H4 (cell line): ENCODE results near the gene ZNF211. TPM values are rescaled to one million over a fixed set of nuclear protein-coding genes. Genes with fewer than 3 reads are reported as not detected.

Experiments
- DNase-seq: peaks from one replicate; pipeline ENCODE4 v3.0.0-alpha.2; 2015; ENCODE audit warnings: low spot score
- total RNA-seq: library from RNA; depleted of rRNA; stranded (reverse); fragments of >200 nt; shearing (Covaris generic); gene quantifications from 2 replicates; pipeline ENCODE4 v1.2.3, GENCODE V29; 2014; rRNA removed

Gene ZNF211
- total RNA-seq, 1 experiment from 2014 or later, result 9.7 TPM

DNA sequence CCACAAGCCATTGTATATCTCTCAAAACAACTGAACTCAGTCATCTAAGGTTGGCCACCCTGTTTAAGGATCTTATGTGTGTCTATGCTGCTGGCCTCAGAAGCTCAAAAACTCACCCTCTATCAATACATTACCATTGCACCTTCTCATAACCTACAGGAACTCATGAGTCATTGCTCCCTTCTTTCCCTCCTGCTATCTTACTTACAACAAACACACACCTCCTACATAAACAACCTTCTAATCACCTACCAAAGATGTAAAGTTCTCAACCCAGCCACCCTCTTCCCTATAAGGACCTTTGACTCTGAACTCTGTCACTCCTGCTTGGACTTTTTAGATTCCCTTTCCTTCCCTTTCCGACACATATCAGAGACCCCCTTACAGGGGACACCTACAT is 22.5 kb downstream of the ZNF211 start:
- DNase-seq, result no peak

DNA sequence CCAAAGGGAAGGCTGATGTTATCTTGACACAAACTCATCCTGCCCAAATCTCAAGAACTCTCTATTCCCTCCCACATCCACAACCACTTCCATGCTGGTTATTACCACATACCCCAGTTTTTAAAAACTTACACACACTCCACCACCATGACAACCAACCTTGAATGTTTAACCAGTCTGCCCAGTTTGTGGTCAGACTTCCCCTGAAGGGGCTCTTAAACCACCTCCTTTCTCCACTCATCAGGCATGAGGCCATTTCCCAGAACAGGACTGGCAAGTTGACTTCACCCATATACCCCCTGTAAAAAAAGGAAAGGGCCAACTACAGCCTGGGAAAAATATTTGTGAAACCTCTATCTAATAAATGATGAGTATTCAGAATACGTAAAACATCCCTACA is 23.4 kb downstream of the ZNF211 start:
- no peak for DNase-seq

GRCh38 chr19:57664269-57665127 is 31.5 kb downstream of the ZNF211 start:
- DNase-seq, result peak; percentile 37

DNA sequence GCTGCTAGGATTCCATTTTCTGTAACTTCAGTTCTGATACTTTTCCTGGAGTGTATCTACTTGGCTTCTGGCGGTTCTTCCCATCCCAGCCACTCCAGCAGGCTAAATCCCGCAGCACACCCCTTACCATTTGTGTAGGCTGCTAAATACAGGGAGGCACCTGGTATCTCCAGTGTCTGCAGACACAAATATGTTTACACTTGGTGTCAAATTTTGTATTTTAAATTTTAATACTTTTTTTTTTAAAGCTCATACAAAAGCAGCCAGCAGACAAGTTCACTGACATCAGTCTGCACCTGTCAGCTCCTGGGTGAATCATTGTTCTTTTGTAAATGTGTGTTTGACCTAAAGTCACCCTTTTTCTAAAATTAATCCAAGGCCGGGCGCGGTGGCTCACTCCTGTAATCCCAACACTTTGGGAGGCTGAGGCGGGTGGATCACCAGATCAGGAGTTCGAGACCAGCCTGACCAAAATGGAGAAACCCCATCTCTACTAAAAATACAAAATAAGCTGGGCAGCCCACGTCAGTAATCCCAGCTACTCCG is 32.4 kb downstream of the ZNF211 start:
- no peak for DNase-seq

DNA sequence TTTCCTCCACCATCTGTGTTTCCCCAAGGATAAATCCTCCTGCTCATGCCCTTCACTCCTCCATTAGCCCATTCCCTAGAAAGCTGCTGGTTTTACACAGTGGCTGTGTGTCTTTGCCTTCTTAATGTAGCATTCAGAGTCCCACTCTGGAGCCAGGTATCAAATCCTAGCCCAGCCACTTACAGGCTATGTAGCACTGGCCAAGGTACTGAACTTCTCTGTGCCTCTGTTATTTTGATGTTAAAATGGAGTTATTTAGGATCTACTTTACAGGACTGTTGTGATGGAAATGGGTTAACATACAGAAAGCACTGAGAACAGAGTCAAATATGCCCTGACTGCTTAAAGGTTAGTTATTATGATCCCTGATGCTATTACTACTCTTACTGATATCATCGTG is 34.3 kb downstream of the ZNF211 start:
- DNase-seq, result no peak

DNA sequence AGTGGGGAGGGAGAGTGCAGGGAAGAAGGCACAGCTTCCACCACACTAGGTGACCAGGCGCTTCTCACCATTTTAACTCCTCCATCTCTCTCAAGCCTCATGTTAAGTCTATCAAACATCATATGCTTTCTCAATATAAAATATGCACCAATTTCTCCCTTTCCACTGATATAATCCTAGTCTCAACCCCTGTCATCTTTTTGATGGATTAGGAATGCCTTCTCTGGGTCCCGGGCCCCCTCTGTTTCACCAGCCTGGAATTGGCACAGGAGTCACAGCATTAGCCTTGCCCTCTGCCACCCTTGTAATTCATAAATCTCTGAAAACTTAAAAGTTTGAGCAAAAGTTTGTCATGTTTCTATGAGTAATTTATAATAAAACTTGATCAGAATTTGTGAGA is 35.7 kb downstream of the ZNF211 start, which contains the start of gene ZSCAN4:
Gene ZSCAN4, plus strand, starts transcription at position 301 of the 400 bp plus-strand sequence. CDS start 7,211 bp downstream, outside the sequence.
- no peak for DNase-seq

GRCh38 chr19:57671124-57671895 is 38.3 kb downstream of the ZNF211 start:
- no peak for DNase-seq

DNA sequence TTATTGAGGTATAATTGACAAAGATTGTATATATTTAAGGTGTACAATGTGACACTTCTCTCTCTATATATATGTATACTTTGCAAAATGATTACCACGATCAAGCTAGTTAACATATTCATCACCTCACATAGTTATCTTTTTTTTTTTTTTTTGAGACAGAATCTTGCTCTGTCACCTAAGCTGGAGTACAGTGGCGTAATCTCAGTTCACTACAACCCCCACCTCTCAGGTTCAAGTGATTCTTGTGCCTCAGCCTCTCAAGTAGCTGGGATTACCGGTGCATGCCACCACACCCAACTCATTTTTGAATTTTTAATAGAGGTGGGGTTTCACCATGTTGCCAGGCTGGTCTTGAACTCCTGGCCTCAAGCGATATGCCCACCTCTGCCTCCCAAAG is 39.5 kb downstream of the ZNF211 start:
- no peak for DNase-seq

DNA sequence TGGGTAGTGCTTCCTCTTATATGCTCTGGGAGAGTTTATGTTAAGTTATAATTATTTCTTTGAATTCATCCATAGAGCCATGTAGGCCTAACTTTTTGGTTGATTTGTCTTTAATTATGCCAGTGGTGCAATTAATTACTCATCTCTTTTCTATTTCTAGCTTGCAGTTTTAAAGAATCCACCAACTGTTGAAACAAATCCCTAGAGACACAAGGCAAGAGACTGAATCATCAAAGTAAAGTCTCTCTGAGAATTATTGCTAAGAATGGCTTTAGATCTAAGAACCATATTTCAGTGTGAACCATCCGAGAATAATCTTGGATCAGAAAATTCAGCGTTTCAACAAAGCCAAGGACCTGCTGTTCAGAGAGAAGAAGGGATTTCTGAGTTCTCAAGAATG is 42.9 kb downstream of the ZNF211 start:
- no peak for DNase-seq

DNA sequence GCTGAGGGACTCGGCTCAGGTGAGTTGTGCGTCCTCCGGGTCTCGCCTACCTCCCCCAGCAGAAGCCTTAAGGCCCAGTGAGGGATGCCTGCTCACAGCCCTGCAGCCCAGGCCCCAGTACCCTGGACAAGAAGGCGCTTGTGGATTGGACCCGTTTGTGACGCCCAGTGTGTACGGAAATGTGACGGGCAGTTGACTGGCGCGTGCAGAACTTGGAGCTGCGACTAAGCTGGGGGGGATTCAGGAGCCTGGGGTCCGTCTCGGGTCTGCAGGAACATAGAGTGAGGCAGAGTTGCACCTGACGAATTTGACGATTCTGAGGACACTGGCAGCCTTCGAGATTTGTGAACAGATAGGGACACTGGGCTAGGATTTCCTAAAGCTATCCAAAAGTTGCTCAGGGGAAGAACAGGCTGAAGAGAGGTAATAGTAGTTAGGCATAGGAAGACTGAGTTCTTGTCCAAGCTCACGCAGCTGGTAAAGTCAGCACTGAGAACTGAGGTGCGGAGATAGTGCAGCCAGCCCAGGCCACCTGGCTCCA is 49.3 kb downstream of the ZNF211 start:
- DNase-seq, result no peak

- no peak for DNase-seq
Observed at GRCh38 chr19:57686727-57687126, 53.8 kb downstream of the ZNF211 start.

DNA sequence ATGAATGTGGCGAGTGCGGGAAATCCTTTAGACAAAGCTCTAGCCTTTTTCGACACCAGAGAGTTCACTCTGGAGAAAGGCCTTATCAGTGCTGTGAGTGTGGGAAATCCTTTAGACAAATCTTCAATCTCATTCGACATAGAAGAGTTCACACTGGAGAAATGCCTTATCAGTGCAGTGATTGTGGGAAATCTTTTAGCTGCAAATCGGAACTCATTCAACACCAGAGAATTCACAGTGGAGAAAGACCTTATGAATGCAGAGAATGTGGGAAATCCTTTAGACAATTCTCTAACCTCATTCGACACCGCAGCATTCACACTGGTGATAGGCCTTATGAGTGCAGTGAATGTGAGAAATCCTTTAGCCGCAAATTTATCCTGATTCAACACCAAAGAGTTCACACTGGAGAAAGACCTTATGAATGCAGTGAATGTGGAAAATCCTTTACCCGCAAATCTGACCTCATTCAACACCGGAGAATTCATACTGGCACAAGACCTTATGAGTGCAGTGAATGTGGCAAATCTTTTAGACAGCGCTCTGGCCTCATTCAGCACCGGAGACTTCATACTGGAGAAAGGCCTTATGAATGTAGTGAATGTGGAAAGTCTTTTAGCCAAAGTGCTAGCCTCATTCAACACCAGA is 54.5 kb downstream of the ZNF211 start:
- DNase-seq, result no peak

DNA sequence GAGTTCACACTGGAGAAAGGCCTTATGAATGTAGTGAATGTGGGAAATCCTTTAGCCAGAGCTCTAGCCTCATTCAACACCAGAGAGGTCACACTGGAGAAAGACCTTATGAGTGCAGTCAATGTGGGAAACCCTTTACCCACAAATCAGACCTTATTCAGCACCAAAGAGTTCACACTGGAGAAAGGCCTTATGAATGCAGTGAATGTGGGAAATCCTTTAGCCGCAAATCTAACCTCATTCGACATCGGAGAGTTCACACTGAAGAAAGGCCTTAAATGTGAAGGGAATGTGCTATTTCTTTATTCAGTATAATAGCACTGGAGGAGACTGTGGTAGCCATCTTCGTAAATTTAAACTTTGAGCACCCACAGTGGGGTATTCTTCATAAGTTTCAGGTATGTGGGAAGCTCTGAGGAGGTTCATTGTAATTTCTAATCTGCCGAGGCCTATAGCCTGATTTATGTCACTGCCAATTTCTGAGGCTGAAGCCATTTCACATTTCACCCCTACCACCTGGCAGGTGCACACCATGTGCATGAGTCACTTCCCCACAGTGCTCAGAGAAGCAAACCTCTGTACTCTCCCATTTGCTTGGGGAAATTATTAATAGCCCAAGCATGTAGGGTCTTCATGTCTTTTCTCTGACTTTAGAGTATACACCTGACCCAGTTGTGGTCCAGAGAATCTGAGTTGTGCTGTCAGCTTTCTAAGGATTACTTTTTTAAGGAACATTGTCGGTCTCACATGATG is 55.2 kb downstream of the ZNF211 start:
- no peak for DNase-seq

- no peak for DNase-seq
Observed at GRCh38 chr19:57689750-57690149, 56.8 kb downstream of the ZNF211 start.

Other genes starting within 250 kb of the ZNF211 start
- gene ZNF548, start 243.3 kb upstream of the ZNF211 start, total RNA-seq, result 15.0 and 20.7 TPM in 2 replicates
- 3.1 and 4.5 TPM in 2 replicates for gene ZNF17, start 222.0 kb upstream of the ZNF211 start, total RNA-seq
- gene ZNF749, start 197.8 kb upstream of the ZNF211 start, total RNA-seq, result 9.8 and 17.1 TPM in 2 replicates
- gene VN1R1, start 176.0 kb upstream of the ZNF211 start, total RNA-seq, result 0.10 and 0.17 TPM in 2 replicates
- gene ZNF772, start 155.6 kb upstream of the ZNF211 start, total RNA-seq, result 17.8 and 24.0 TPM in 2 replicates
- 12.4 and 18.0 TPM in 2 replicates for gene ZNF419, start 145.4 kb upstream of the ZNF211 start, total RNA-seq
- gene ZNF773, start 133.2 kb upstream of the ZNF211 start, total RNA-seq, result 15.2 and 22.6 TPM in 2 replicates
- gene ZNF549, start 105.8 kb upstream of the ZNF211 start, total RNA-seq, result 3.0 and 5.5 TPM in 2 replicates
- gene ZNF550, start 73.3 kb upstream of the ZNF211 start, total RNA-seq, result 4.7 and 5.0 TPM in 2 replicates
- 3.9 and 7.3 TPM in 2 replicates for gene ZNF416, start 54.3 kb upstream of the ZNF211 start, total RNA-seq
- gene ZIK1, start 49.0 kb upstream of the ZNF211 start, total RNA-seq, result 6.9 and 7.8 TPM in 2 replicates
- 9.1 and 11.9 TPM in 2 replicates for gene ZNF530, start 33.3 kb upstream of the ZNF211 start, total RNA-seq
- 16.8 and 26.1 TPM in 2 replicates for gene ZNF134, start 18.9 kb upstream of the ZNF211 start, total RNA-seq
- gene ZSCAN4, start 35.8 kb downstream of the ZNF211 start, total RNA-seq, result not detected in 2 replicates
- 15.2 and 17.6 TPM in 2 replicates for gene ZNF551, start 48.8 kb downstream of the ZNF211 start, total RNA-seq
- gene ZNF154, start 76.0 kb downstream of the ZNF211 start, total RNA-seq, result not detected in 2 replicates
- gene ZNF671, start 94.5 kb downstream of the ZNF211 start, total RNA-seq, result 0.41 and 0.74 TPM in 2 replicates
- gene ZNF776, start 113.6 kb downstream of the ZNF211 start, total RNA-seq, result 10.7 and 23.8 TPM in 2 replicates
- gene ZNF586, start 136.5 kb downstream of the ZNF211 start, total RNA-seq, result 12.7 and 19.3 TPM in 2 replicates
- gene ZNF552, start 181.7 kb downstream of the ZNF211 start, total RNA-seq, result 3.9 and 4.3 TPM in 2 replicates
- 7.4 and 11.9 TPM in 2 replicates for gene ZNF587B, start 197.1 kb downstream of the ZNF211 start, total RNA-seq
- 4.3 and 11.9 TPM in 2 replicates for gene ZNF587, start 216.7 kb downstream of the ZNF211 start, total RNA-seq